SK-N-DZ (cell line): ENCODE results near the gene TSPAN11.

Experiments used
- DNase-seq: peaks from one replicate; pipeline ENCODE4 v3.0.0-alpha.2; 2015; ENCODE audit warnings: low spot score

TSPAN11 gene

GRCh38 chr12:30959110-30959710, 32.7 kb downstream of the TSPAN11 start:
- DNase-seq = no peak

- no peak for DNase-seq
These were observed 33.2 kb downstream of the TSPAN11 start for GRCh38 chr12:30959778-30960177.

- DNase-seq = no peak
These were observed 34.5 kb downstream of the TSPAN11 start for GRCh38 chr12:30961030-30961429.

GRCh38 chr12:30962047-30962446, 35.5 kb downstream of the TSPAN11 start:
- no peak for DNase-seq

GRCh38 chr12:30963709-30964564, 37.4 kb downstream of the TSPAN11 start:
- no peak for DNase-seq

GRCh38 chr12:30964896-30965612, 38.5 kb downstream of the TSPAN11 start:
- no peak for DNase-seq

GRCh38 chr12:30965613-30965985, 39.1 kb downstream of the TSPAN11 start:
- no peak for DNase-seq

GRCh38 chr12:30967026-30967425, 40.5 kb downstream of the TSPAN11 start:
- no peak for DNase-seq

- no peak for DNase-seq
These were observed 41.7 kb downstream of the TSPAN11 start for GRCh38 chr12:30968211-30968610.

- no peak for DNase-seq
These were observed 42.5 kb downstream of the TSPAN11 start for GRCh38 chr12:30969006-30969405.

GRCh38 chr12:30969606-30970395, 43.3 kb downstream of the TSPAN11 start:
- no peak for DNase-seq

- DNase-seq = no peak
These were observed 44.1 kb downstream of the TSPAN11 start for GRCh38 chr12:30970559-30971197.

GRCh38 chr12:30972035-30972434, 45.5 kb downstream of the TSPAN11 start:
- DNase-seq = no peak

GRCh38 chr12:30973175-30973574, 46.6 kb downstream of the TSPAN11 start:
- DNase-seq = no peak

GRCh38 chr12:30973830-30974229, 47.3 kb downstream of the TSPAN11 start:
- DNase-seq = no peak

- DNase-seq = no peak
These were observed 48.4 kb downstream of the TSPAN11 start for GRCh38 chr12:30974746-30975500.

- DNase-seq = no peak
These were observed 49.0 kb downstream of the TSPAN11 start for GRCh38 chr12:30975581-30975980.

GRCh38 chr12:30976206-30976605, 49.7 kb downstream of the TSPAN11 start:
- DNase-seq = no peak

- DNase-seq = no peak
These were observed 50.6 kb downstream of the TSPAN11 start for GRCh38 chr12:30977124-30977523.

- no peak for DNase-seq
These were observed 51.2 kb downstream of the TSPAN11 start for GRCh38 chr12:30977537-30978349.
